Liver (tissue), 9 donors: ENCODE measurements around the gene CFI. TPM values are rescaled to one million over a fixed set of nuclear protein-coding genes. Genes with fewer than 3 reads are reported as not detected.

Experiments
- DNase-seq: peaks from one replicate; pipeline ENCODE4 v3.0.0-alpha.2; 2017; ENCODE audit warnings: low spot score
- H3K27ac ChIP-seq, 2 donors: one replicate each; pipeline ENCODE4 v1.7.0; 2013; ENCODE audit warnings: inconsistent platforms in 2 of 2, low read length in 2 of 2, control low read depth in 1 of 2, low read depth in 1 of 2, mild to moderate bottlenecking in 1 of 2
- H3K27me3 ChIP-seq, 4 donors: one replicate each; pipeline versions ENCODE4 v1.6.1 to v1.7.0; 2013; ENCODE audit warnings: low read length in 3 of 4, inconsistent platforms in 1 of 4, mild to moderate bottlenecking in 1 of 4, moderate library complexity in 1 of 4; ENCODE audit not compliant: control insufficient read depth in 4 of 4, insufficient read depth in 4 of 4
- H3K36me3 ChIP-seq, 4 donors: one replicate each; pipeline versions ENCODE4 v1.6.1 to v1.7.0; 2013; ENCODE audit warnings: low read length in 3 of 4, mild to moderate bottlenecking in 3 of 4, low read depth in 1 of 4, moderate library complexity in 1 of 4; ENCODE audit not compliant: control insufficient read depth in 4 of 4, insufficient read depth in 3 of 4
- H3K4me1 ChIP-seq, 4 donors: one replicate each; pipeline versions ENCODE4 v1.6.1 to v1.7.0; 2013; ENCODE audit warnings: low read length in 3 of 4, mild to moderate bottlenecking in 3 of 4, moderate library complexity in 1 of 4; ENCODE audit not compliant: control insufficient read depth in 4 of 4, insufficient read depth in 4 of 4
- H3K4me3 ChIP-seq, 3 donors: one replicate each; pipeline versions ENCODE4 v1.6.1 to v1.7.0; 2013; ENCODE audit warnings: low read length in 3 of 3, control low read depth in 1 of 3, low read depth in 1 of 3, mild to moderate bottlenecking in 1 of 3
- H3K9ac ChIP-seq, 2 donors: one replicate each; pipeline ENCODE4 v1.7.0; 2013; ENCODE audit warnings: low read length in 2 of 2, mild to moderate bottlenecking in 2 of 2, moderate library complexity in 2 of 2, control low read depth in 1 of 2, low read depth in 1 of 2
- H3K9me3 ChIP-seq, 4 donors: one replicate each; pipeline versions ENCODE4 v1.6.1 to v1.7.0; 2013; ENCODE audit warnings: low read length in 3 of 4; ENCODE audit not compliant: control insufficient read depth in 4 of 4
- CTCF ChIP-seq: fragments of 150-350 bp; IDR thresholded peaks from 2 replicates; pipeline ENCODE4 v1.5.1; 2017; ENCODE audit warnings: improper control_type of control experiment, low read depth, low read length; ENCODE audit not compliant: missing input control
- FOXA1 ChIP-seq: IDR thresholded peaks from 2 replicates; pipeline ENCODE4 v1.6.1; 2016; ENCODE audit warnings: antibody characterized with exemption
- GABPA ChIP-seq, 2 donors: IDR thresholded peaks in 1 of 2; conservative IDR thresholded peaks in 1 of 2; 2 replicates each; pipeline ENCODE4 v1.6.1; 2016; ENCODE audit warnings: antibody characterized with exemption in 2 of 2, mild to moderate bottlenecking in 1 of 2, moderate library complexity in 1 of 2
- HNF4A ChIP-seq, 2 donors: conservative IDR thresholded peaks; 2 replicates each; pipeline ENCODE4 v1.6.1; 2016; ENCODE audit warnings: antibody characterized with exemption in 2 of 2, mild to moderate bottlenecking in 2 of 2
- HNF4G ChIP-seq: IDR thresholded peaks from 2 replicates; pipeline ENCODE4 v1.6.1; 2016; ENCODE audit warnings: antibody characterized with exemption
- JUND ChIP-seq, 2 donors: IDR thresholded peaks; 2 replicates each; pipeline ENCODE4 v1.6.1; 2016; ENCODE audit warnings: antibody characterized with exemption in 2 of 2
- MAX ChIP-seq: IDR thresholded peaks from 2 replicates; pipeline ENCODE4 v1.6.1; 2016; ENCODE audit warnings: antibody characterized with exemption
- RAD21 ChIP-seq, 2 donors: IDR thresholded peaks; 2 replicates each; pipeline ENCODE4 v1.6.1; 2016; ENCODE audit warnings: antibody characterized with exemption in 2 of 2, mild to moderate bottlenecking in 2 of 2
- SP1 ChIP-seq: IDR thresholded peaks from 2 replicates; pipeline ENCODE4 v1.6.1; 2018; ENCODE audit warnings: antibody characterized with exemption, mild to moderate bottlenecking
- TAF1 ChIP-seq: conservative IDR thresholded peaks from 2 replicates; pipeline ENCODE4 v1.6.1; 2016; ENCODE audit warnings: antibody characterized with exemption, mild to moderate bottlenecking
- YY1 ChIP-seq: IDR thresholded peaks from 2 replicates; pipeline ENCODE4 v1.6.1; 2016; ENCODE audit warnings: antibody characterized with exemption, mild to moderate bottlenecking
- whole genome bisulfite sequencing: extraction: QIAGEN DNeasy Blood & Tissue Kit; methylation state at CpG from one replicate; pipeline ENCODE4 v1.1.7; 2013; 5-methylcytosine and 5-hydroxymethylcytosine counted together
- polyA plus RNA-seq, 2 donors: library from polyadenylated mRNA; stranded (reverse) in 1 of 2; unstranded in 1 of 2; fragments of 200-250 nt in 1 of 2; fragments of >200 nt in 1 of 2; fragmentation: Nextera tagmentation in 1 of 2; extraction: Ambion mirVana in 1 of 2; gene quantifications; one replicate each; pipeline versions ENCODE4 v1.2.1 to v1.2.3, GENCODE V29; 2013 to 2015
- total RNA-seq, 2 donors: library from RNA; depleted of rRNA; stranded (reverse); fragments of >200 nt; gene quantifications; one replicate each; pipeline ENCODE4 v1.2.3, GENCODE V29; 2014
- TF ChIP-seq, protein P1 (sequence below): IDR thresholded peaks from 2 replicates; pipeline ENCODE4 v1.6.1; 2016; ENCODE audit warnings: antibody characterized with exemption
- TF ChIP-seq, protein P2 (sequence below): IDR thresholded peaks from 2 replicates; pipeline ENCODE4 v1.6.1; 2016; ENCODE audit warnings: antibody characterized with exemption
- donor health status: healthy.
- donor health status: healthy.
- donor health status: healthy.
- donor health status: healthy.
- donor health status: healthy.

Gene CFI
- total and polyA plus RNA-seq, 4 donors = 232 to 598 (median 500) TPM

DNA sequence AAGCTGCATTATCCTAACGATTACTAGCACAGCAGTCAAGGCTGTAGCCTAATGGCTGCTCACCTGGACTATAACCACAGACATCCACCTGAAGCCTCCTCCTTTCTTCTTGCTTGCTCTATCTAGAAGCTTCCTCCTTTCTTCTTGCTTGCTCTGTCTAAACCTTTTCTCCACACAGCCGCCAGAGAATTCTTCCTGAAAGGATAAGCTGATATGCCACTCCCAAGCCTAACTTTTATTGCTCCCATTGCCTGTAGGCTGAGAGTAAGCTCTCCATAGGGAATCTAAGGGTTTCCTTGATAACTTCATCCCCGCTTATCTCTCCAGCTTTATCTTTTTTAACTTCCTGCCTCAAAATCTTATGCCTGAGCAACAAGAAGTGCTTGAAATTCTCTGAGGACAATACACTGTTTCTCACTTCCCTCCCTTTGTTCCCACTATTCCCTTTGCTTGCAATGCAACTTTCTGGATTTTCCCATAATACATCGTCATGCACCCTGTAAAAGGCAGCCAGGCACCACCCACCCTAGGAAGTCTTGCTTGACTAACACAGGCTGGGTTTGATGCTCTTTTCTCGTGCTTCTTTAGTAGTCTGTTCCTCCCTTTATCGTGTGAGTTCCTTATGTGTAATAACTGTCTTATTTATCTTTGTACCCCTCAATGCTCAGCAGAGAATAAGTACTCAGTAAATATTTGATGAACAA lies 44.7 kb upstream of the CFI start:
- no peak overlapping the region for H3K4me3 ChIP-seq
- no peaks in the 10 kb centered on the region for H3K9me3 ChIP-seq
- TF ChIP-seq HNF4G (no peak), SP1 (no peak)
- H3K27ac ChIP-seq = no peak overlapping the region
- H3K4me1 ChIP-seq = peaks cover 4 to 22% (median 11%) of the 10 kb centered on the region in 4 donors
- DNase-seq = no peak
- H3K27me3 ChIP-seq = no peaks in the 10 kb centered on the region
- H3K9ac ChIP-seq = no peak overlapping the region
- 61% methylated on average over 6 of the region's 6 CpGs for WGBS
- H3K36me3 ChIP-seq = no peaks in the 10 kb centered on the region

GRCh38 chr4:109836985-109837384 lies 35.2 kb upstream of the CFI start:
- TF ChIP-seq TAF1 (no peak), RAD21 (IDR thresholded peaks at IDR 0.05) (no peak), HNF4G (no peak), GABPA (IDR thresholded peaks at IDR 0.05 in 1 of 2, conservative IDR thresholded peaks at IDR 0.05 in 1 of 2) (no peak), FOXA1 (no peak), JUND (IDR thresholded peaks at IDR 0.05) (no peak), CTCF (no peak), HNF4A (conservative IDR thresholded peaks at IDR 0.05) (no peak), MAX (no peak), SP1 (no peak)
- TF ChIP-seq, protein P1, sequence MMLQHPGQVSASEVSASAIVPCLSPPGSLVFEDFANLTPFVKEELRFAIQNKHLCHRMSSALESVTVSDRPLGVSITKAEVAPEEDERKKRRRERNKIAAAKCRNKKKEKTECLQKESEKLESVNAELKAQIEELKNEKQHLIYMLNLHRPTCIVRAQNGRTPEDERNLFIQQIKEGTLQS = no peak
- no peak overlapping the region for H3K27ac ChIP-seq
- no peaks in the 10 kb centered on the region for H3K27me3 ChIP-seq
- no peaks in the 10 kb centered on the region for H3K36me3 ChIP-seq
- no peak overlapping the region for H3K9ac ChIP-seq
- whole genome bisulfite sequencing = 76% methylated on average over 3 of the region's 3 CpGs
- DNase-seq = no peak
- H3K9me3 ChIP-seq = no peaks in the 10 kb centered on the region
- no peak overlapping the region for H3K4me3 ChIP-seq
- no peaks in the 10 kb centered on the region for H3K4me1 ChIP-seq

- DNase-seq = no peak
- H3K4me1 ChIP-seq = peaks cover 0 to under 1% (median 0%) of the 10 kb centered on the region in 4 donors
- no peak overlapping the region for H3K4me3 ChIP-seq
- WGBS = 90% methylated on average over 4 of the region's 4 CpGs
- no peak overlapping the region for H3K27ac ChIP-seq
- no peaks in the 10 kb centered on the region for H3K27me3 ChIP-seq
- TF ChIP-seq, protein P1 = no peak
- TF ChIP-seq GABPA (IDR thresholded peaks at IDR 0.05 in 1 of 2, conservative IDR thresholded peaks at IDR 0.05 in 1 of 2) (no peak), YY1 (no peak), FOXA1 (no peak), JUND (IDR thresholded peaks at IDR 0.05) (no peak), HNF4G (no peak)
- TF ChIP-seq, protein P2, sequence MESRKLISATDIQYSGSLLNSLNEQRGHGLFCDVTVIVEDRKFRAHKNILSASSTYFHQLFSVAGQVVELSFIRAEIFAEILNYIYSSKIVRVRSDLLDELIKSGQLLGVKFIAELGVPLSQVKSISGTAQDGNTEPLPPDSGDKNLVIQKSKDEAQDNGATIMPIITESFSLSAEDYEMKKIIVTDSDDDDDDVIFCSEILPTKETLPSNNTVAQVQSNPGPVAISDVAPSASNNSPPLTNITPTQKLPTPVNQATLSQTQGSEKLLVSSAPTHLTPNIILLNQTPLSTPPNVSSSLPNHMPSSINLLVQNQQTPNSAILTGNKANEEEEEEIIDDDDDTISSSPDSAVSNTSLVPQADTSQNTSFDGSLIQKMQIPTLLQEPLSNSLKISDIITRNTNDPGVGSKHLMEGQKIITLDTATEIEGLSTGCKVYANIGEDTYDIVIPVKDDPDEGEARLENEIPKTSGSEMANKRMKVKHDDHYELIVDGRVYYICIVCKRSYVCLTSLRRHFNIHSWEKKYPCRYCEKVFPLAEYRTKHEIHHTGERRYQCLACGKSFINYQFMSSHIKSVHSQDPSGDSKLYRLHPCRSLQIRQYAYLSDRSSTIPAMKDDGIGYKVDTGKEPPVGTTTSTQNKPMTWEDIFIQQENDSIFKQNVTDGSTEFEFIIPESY = no peak
- no peak overlapping the region for H3K9ac ChIP-seq
- no peaks in the 10 kb centered on the region for H3K36me3 ChIP-seq
- H3K9me3 ChIP-seq = no peaks in the 10 kb centered on the region
These were observed 32.0 kb upstream of the CFI start for GRCh38 chr4:109833756-109834155.
